IPS-NIHi7 (cell line): ENCODE data around the gene ATXN7.
A peak's percentile ranks its signal among the peaks of the same experiment; 100 is the strongest.

Source experiments
- DNase-seq: peaks from one replicate; pipeline ENCODE4 v3.0.0; 2012; ENCODE audit warnings: mixed read lengths; ENCODE audit errors: extremely low spot score

Gene ATXN7

DNA sequence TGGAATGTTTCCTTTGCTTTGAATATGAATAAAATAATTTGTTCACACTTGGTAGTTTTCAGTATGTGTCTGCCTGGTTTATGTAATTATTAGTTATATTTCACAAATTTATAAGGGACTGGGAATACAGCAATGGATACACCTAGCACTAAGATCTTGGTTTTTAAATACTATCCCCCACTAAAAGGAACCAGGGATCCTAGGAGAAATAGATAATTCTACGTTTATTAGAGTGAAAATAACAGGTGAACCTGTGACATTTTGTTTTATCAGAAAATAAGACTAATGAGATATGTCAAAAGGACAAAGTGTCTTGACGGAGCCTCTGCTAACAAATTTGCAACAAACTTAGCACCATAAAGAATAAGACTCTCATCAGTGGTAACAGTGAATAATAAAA is 156.2 kb downstream of the ATXN7 start:
- no peak for DNase-seq

GRCh38 chr3:64021922-64022321 is 158.3 kb downstream of the ATXN7 start:
- DNase-seq, result no peak

DNA sequence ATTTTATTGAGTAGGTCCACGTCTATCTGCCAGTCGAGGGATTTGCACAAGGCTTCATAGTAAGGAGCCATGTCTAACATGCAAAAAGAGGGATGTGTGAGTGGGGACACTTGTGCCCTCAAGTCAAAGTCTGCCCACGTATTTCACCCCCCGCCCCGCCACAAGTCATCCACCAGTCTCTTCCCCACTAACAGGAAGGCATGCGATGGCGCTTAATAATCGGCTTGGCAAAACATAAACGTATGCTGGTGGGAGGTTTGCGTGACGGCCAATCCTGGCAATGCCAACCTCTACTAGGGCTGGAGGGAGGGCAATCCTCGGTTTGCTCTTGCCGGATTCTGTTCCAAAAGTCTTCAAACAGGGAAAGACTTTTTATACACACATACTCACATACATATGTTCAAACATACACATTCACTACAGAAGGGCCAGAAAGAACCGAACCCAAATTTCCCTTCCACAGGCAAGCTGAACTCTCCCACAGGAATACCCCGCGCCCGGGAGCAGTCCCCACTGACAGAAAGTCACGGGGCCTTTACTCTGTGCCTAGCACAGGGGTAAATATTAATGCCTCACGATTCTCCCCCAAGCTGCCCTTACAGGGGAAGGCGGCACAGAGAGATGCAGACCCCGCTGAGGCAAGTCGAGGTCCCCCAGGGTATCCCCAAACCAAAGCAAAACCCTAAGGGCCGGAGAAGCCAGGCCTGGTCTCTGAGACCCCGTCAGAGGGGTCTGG is 159.0 kb downstream of the ATXN7 start:
- DNase-seq, result no peak

DNA sequence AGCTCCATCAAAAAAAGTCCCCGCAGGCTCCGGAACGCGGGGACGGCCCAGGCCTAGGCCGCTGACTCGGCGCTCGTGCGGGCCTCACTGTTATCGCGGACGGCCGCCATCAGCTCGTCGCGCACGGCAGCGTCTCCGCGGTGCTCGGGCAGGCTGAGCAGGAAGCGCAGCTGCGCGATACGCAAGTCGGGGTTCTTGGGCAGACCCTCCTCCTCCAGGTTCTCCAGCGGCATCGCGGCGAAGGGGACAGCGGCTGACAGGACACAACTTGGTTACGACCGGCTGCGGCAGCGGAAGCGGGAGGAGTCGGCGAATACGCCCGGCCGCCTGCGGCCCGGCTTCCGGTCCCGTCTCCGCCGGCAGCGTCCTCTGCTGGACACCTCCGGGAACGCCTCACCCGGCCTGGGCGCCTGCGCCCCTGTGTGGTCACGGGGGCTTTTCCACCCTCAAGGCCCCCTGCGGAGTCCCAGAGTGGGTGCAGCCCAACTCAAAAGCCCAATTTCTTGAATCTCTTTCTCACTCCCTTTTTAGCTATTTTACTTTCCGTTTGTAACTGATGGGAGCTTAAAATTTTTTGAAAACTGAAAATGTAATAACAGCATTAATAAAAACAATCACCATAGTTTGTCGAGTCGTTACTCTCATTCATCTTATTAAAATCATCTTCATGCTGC is 159.7 kb downstream of the ATXN7 start, which contains the start of gene PSMD6:
PSMD6 (minus strand) TSS at position 308 of the 674 bp plus-strand sequence; CDS start at position 233, 75 bp downstream.
- peak; percentile 93 for DNase-seq

DNA sequence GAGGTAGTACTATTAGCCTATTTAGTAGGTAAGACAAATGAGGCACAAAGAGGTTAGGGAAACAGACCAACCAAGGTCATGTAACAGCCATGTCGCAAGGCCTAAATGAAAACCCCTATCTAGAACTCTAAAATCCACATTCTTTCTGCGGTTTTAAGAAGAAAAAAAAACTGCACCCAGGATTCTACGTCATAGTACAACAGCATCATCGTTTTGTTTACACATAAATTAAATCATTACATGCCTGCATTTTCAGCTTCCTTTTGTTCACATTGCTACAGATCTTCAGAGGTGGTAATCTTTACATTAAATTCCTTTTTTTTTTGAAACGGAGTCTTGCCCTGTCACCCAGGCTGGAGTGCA is 160.2 kb downstream of the ATXN7 start:
- DNase-seq, result no peak

DNA sequence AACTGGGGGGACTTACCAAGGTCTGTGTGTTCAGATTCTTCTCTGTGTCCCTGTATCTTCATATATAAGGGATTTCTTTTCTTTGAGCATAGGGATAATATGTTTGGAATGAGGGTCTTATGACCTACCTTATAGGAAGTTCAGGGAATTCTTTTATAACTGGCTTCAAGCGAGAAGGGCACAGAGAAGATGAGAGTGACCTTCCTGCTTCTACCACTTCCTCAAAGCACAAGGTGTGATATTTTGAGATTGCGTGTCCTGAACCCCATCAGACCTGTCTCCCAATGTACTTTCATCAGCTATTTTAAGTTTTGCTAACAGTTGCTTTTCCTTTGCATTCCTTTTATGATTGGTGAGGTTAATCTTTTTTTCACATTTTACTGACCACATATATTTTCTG is 162.7 kb downstream of the ATXN7 start:
- no peak for DNase-seq

- DNase-seq, result no peak
Observed at GRCh38 chr3:64027658-64028057, 164.0 kb downstream of the ATXN7 start.

- DNase-seq, result no peak
Observed at GRCh38 chr3:64028754-64029153, 165.1 kb downstream of the ATXN7 start.

DNA sequence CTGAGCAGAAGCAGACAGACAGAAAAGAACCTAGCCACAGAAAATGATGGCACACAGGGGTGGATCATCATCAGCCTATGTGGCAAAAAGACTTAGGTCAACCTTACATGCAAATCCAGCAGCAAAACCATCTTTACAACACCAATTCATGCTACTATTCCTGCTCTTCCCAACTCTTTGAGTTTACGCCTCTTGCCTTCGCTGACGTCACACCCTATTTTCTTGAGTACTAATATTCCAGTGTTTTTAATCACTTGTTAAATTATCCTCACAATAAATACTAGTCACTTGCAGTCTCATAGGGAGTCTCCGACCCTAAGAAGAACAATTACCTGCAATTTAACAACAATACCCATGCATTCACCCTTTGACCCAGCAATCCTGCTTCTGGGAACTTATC is 165.6 kb downstream of the ATXN7 start:
- no peak for DNase-seq

GRCh38 chr3:64030741-64031140 is 167.1 kb downstream of the ATXN7 start:
- peak; percentile 86 for DNase-seq

GRCh38 chr3:64031540-64032508 is 168.2 kb downstream of the ATXN7 start:
- DNase-seq, result no peak

DNA sequence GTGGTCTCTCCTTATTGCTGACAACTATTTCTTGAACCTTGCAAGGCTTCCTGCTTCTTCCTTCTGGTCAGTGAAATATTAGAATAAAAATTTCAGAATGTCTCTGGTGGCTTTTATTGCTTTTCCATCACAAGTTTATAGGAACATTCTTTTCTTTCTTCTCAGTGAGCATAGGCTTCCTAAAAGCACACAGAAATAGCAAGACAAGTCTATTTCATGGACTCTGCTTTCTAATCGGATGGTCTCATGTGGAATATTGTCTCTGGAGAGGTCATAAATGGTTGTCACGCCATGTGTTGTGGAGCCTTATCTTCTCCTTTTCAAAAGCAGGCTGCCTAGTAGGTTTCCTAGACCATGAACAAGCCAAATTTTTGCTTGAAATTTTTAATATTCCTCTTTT is 169.4 kb downstream of the ATXN7 start:
- no peak for DNase-seq

- DNase-seq, result no peak
Observed at GRCh38 chr3:64037084-64037483, 173.4 kb downstream of the ATXN7 start.

DNA sequence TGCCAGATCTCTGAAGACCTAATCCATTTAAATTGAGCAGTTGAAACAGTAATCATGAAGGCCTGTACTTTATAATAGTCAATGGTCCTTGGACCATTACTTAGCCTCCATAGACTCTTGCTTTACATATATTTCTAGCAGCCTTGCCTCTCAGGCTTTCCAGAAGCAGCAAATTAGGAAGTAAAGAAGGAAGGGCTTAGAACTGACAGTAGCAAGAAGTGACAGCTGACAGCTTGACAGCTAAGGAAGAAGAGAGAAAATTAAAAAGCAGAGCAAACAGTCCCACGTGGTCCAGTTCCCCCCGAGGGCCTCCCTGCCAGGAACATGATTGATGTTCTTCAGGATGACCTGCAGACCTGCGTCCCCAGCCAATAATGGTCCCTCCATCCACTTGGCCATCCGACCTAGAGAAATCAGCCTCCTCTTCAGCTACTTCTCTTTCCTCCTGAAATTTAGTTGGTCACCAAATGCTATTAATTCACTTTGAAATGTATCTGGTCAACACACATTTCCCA is 174.6 kb downstream of the ATXN7 start:
- no peak for DNase-seq

DNA sequence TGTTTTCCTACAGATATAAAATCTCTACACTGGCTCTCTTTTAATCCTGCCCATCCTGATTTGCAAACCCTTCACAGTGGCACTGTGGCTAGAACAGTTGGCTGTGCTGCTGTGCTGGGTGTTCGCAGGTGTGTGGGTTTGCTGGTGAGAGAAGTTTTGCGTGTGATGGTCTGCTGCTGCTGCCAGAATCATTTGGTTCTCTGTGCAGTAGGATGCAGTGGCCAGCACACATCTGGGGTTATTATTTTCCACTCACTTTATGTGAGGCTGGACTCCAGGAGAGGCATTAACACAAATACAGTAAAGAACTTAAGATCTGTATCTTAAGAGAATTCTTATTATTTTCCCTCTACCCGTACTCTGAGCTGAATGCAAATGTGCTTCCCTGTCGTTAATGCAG is 175.7 kb downstream of the ATXN7 start:
- no peak for DNase-seq

DNA sequence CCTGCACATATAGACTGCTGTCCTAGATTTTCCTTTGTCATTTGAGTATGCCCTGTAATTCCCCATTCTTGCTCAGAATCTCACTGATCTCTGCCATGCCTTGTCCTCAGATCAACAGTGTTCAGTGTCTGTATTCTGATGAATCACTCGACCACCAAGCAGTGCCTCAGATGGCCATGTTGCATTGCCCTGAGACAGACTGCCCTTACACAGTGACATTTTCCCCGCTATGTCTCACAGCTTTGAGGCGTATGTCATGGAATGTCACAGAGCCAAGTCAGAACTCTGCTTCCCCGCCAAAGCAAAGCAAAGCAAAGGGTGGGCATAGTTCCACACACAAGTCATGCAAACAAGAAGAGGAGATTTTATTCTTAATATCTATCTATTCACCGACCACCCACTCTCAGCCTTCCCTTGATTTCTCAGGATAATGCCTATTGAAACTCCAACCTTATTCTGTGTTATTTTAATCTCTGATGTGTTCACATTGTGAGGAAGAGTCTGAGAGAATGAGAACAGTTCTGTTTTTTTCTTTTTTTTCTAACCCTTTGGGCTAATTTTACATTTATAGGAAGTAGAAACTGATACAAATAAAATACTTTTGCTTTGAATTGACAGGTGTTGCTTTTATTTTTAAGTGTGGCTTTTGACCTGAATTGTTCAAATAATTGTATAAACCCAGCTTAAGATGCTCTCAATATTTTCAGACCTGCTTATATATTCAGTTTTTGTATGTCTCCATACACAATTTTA is 176.5 kb downstream of the ATXN7 start:
- DNase-seq, result no peak

DNA sequence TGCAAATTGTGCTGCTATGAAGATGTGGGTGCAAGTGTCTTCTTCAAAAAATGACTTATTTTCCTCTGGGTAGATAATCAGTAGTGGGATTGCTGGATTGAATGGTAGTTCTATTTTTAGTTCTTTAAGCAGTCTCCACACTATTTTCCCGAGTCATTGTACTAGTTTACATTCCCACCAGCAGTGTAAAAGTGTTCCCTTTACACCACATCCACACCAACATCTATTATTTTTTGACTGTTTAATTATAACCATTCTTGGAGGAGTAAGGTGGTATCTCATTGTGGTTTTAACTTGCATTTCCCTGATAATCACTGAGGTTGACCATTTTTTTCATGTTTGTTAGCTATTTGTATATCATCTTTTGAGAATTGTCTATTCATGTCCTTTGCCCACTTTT is 179.3 kb downstream of the ATXN7 start:
- no peak for DNase-seq

GRCh38 chr3:64046592-64046991 is 182.9 kb downstream of the ATXN7 start:
- DNase-seq, result no peak

- DNase-seq, result no peak
Observed at GRCh38 chr3:64046996-64047594, 183.4 kb downstream of the ATXN7 start.

- DNase-seq, result no peak
Observed at GRCh38 chr3:64047787-64048186, 184.1 kb downstream of the ATXN7 start.

DNA sequence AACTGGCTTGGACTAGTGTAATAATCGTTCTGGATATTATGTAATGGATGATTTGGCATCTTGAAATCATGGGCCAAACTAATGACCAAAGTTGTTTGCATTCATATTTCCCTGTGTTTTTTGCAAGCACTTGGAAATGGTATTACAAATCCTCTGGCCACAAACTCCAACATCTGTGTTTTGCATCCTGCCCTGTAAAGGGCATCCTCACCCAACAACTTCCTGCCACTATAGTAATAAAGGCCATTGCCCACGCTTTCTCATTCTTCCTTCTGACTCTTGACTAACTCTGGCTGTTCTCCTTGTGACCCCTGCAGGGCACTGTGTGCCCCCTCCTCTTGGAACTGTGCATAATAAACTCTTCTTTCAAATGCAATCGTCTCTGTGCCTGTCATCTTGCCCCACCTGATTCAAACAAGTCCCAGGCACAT is 185.0 kb downstream of the ATXN7 start:
- DNase-seq, result no peak
